IMR-90 (cell line): Measurements from ENCODE around the gene ARMH4. TPM values are rescaled to one million over a fixed set of nuclear protein-coding genes. Genes with fewer than 3 reads are reported as not detected.

Experiments
- ATAC-seq: fragments of 200-7000 bp; cut with Tn5 transposase; 2 replicates; pipeline ENCODE4 v1.9.1; 2020; ENCODE audit warnings: low read depth, mild to moderate bottlenecking, moderate library complexity
- BruUV-seq: library from RNA; stranded (reverse); fragments of 400-500 nt; replicated peaks from 2 replicates; lab custom pipeline; 2021; lab: Mats Ljungman, UMichigan
- CTCF ChIA-PET: fragments of 300-600 bp; formaldehyde crosslinking; extraction: SDS; loops from one replicate; lab custom pipeline; 2021; ENCODE audit warnings: antibody characterized with exemption; lab: Yijun Ruan, JAX
- POLR2A ChIA-PET: fragments of 300-600 bp; sonication (Branson Sonifier 250); formaldehyde crosslinking; loops from one replicate; lab custom pipeline; 2022; ENCODE audit warnings: antibody characterized with exemption; ENCODE audit not compliant: unreplicated experiment; lab: Charles Lee
- DNase-seq: peaks from one replicate; pipeline ENCODE4 v3.0.0; 2013
- H2AFZ ChIP-seq: replicated peaks from 2 replicates; pipeline ENCODE3; 2013; ENCODE audit warnings: low read length, mild to moderate bottlenecking; ENCODE audit not compliant: poor library complexity
- H2AK5ac ChIP-seq: 2 replicates; pipeline ENCODE4 v1.6.1; 2013; ENCODE audit warnings: low read depth, low read length, inconsistent platforms
- H2AK9ac ChIP-seq: replicated peaks from 2 replicates; pipeline ENCODE3; 2013; ENCODE audit warnings: mild to moderate bottlenecking, low read depth, low read length, moderate library complexity; ENCODE audit not compliant: poor library complexity
- H2BK120ac ChIP-seq: 2 replicates; pipeline ENCODE4 v1.6.1; 2013; ENCODE audit warnings: low read depth, low read length, inconsistent platforms
- H2BK15ac ChIP-seq: 3 replicates; pipeline ENCODE4 v1.6.1; 2013; ENCODE audit warnings: low read depth, low read length, inconsistent platforms
- H2BK20ac ChIP-seq: 2 replicates; pipeline ENCODE4 v1.6.1; 2013; ENCODE audit warnings: low read depth, mild to moderate bottlenecking, inconsistent platforms, low read length, moderate library complexity
- H2BK5ac ChIP-seq: 2 replicates; pipeline ENCODE4 v1.6.1; 2013; ENCODE audit warnings: mild to moderate bottlenecking, low read depth, low read length, inconsistent platforms; ENCODE audit not compliant: poor library complexity, severe bottlenecking
- H3K14ac ChIP-seq: replicated peaks from 2 replicates; pipeline ENCODE4 v1.6.1; 2013; ENCODE audit warnings: low read depth, low read length, inconsistent platforms
- H3K18ac ChIP-seq: 2 replicates; pipeline ENCODE4 v1.6.1; 2013; ENCODE audit warnings: low read depth, low read length, control low read depth
- H3K23ac ChIP-seq: 2 replicates; pipeline ENCODE4 v1.6.1; 2013; ENCODE audit warnings: low read depth, low read length, inconsistent platforms
- H3K27ac ChIP-seq: 2 replicates; pipeline ENCODE4 v1.5.1; 2013; ENCODE audit warnings: mild to moderate bottlenecking, control low read depth, low read length; ENCODE audit not compliant: insufficient read depth
- H3K27me3 ChIP-seq: 2 replicates; pipeline ENCODE4 v1.6.1; 2013; ENCODE audit warnings: low read length; ENCODE audit not compliant: control insufficient read depth, insufficient read depth
- H3K36me3 ChIP-seq: 2 replicates; pipeline ENCODE4 v1.6.1; 2013; ENCODE audit warnings: low read length, mixed read lengths; ENCODE audit not compliant: control insufficient read depth, insufficient read depth
- H3K4ac ChIP-seq: 2 replicates; pipeline ENCODE4 v1.6.1; 2013; ENCODE audit warnings: low read depth, low read length, inconsistent platforms
- H3K4me1 ChIP-seq: 2 replicates; pipeline ENCODE4 v1.6.1; 2013; ENCODE audit warnings: low read length, mixed read lengths; ENCODE audit not compliant: control insufficient read depth, insufficient read depth
- H3K4me2 ChIP-seq: 2 replicates; pipeline ENCODE4 v1.6.1; 2013; ENCODE audit warnings: low read depth, mild to moderate bottlenecking, control low read depth, low read length, moderate library complexity
- H3K4me3 ChIP-seq: 2 replicates; pipeline ENCODE4 v1.5.1; 2013; ENCODE audit warnings: low read depth, mild to moderate bottlenecking, control low read depth, low read length, moderate library complexity; ENCODE audit not compliant: insufficient read depth
- H3K56ac ChIP-seq: 2 replicates; pipeline ENCODE4 v1.6.1; 2013; ENCODE audit warnings: low read length, inconsistent platforms; ENCODE audit not compliant: insufficient read depth; ENCODE audit errors: extremely low read depth
- H3K79me1 ChIP-seq, 2 experiments: 2 replicates each; pipeline ENCODE4 v1.6.1; 2013; ENCODE audit warnings: low read length in 2 of 2, inconsistent platforms in 1 of 2, low read depth in 1 of 2
- H3K9ac ChIP-seq: 2 replicates; pipeline ENCODE4 v1.6.1; 2013; ENCODE audit warnings: low read depth, low read length, control low read depth
- H3K9me1 ChIP-seq: 2 replicates; pipeline ENCODE4 v1.6.1; 2013; ENCODE audit warnings: low read length, inconsistent platforms; ENCODE audit not compliant: insufficient read depth
- H3K9me3 ChIP-seq: 2 replicates; pipeline ENCODE4 v1.6.1; 2013; ENCODE audit warnings: low read length; ENCODE audit not compliant: control insufficient read depth, insufficient read depth
- H4K20me1 ChIP-seq: 2 replicates; pipeline ENCODE4 v1.6.1; 2013; ENCODE audit warnings: low read length, inconsistent platforms; ENCODE audit not compliant: insufficient read depth
- H4K5ac ChIP-seq: 2 replicates; pipeline ENCODE4 v1.6.1; 2013; ENCODE audit warnings: mild to moderate bottlenecking, low read depth, low read length, control low read depth
- H4K8ac ChIP-seq, 2 experiments: 2 replicates each; pipeline ENCODE4 v1.6.1; 2013; ENCODE audit warnings: low read depth in 2 of 2, low read length in 2 of 2, control low read depth in 1 of 2, inconsistent platforms in 1 of 2
- H4K91ac ChIP-seq: 2 replicates; pipeline ENCODE4 v1.6.1; 2013; ENCODE audit warnings: low read depth, low read length, inconsistent platforms; ENCODE audit not compliant: insufficient read depth
- BHLHE40 ChIP-seq: fragments of 150-350 bp; IDR thresholded peaks from 2 replicates; pipeline ENCODE4 v1.6.1; 2016; ENCODE audit warnings: mild to moderate bottlenecking, low read depth, low read length
- CEBPB ChIP-seq: IDR thresholded peaks from 2 replicates; pipeline ENCODE4 v1.6.1; 2012; ENCODE audit warnings: low read depth, low read length, improper control_type of control experiment
- CHD1 ChIP-seq: IDR thresholded peaks from 2 replicates; pipeline ENCODE4 v1.6.1; 2012; ENCODE audit warnings: low read depth, low read length, improper control_type of control experiment
- MAFK ChIP-seq: IDR thresholded peaks from 2 replicates; pipeline ENCODE4 v1.6.1; 2012; ENCODE audit warnings: low read depth, low read length, improper control_type of control experiment
- MAZ ChIP-seq: IDR thresholded peaks from 2 replicates; pipeline ENCODE4 v1.6.1; 2012; ENCODE audit warnings: low read depth, mild to moderate bottlenecking, low read length, improper control_type of control experiment, moderate library complexity, borderline replicate concordance
- NFE2L2 ChIP-seq: fragments of 150-350 bp; IDR thresholded peaks from 2 replicates; pipeline ENCODE4 v1.6.1; 2016; ENCODE audit warnings: low read depth, mild to moderate bottlenecking, low read length
- POLR2A ChIP-seq: IDR thresholded peaks from 2 replicates; pipeline ENCODE4 v1.6.1; 2012; ENCODE audit warnings: mild to moderate bottlenecking, low read depth, low read length
- RAD21 ChIP-seq: IDR thresholded peaks from 2 replicates; pipeline ENCODE4 v1.6.1; 2012; ENCODE audit warnings: low read length, improper control_type of control experiment
- RCOR1 ChIP-seq: IDR thresholded peaks from 2 replicates; pipeline ENCODE4 v1.6.1; 2012; ENCODE audit warnings: mild to moderate bottlenecking, low read length, improper control_type of control experiment; ENCODE audit not compliant: insufficient replicate concordance
- RFX5 ChIP-seq: IDR thresholded peaks from 2 replicates; pipeline ENCODE4 v1.8.0; 2012; ENCODE audit warnings: low read depth, mild to moderate bottlenecking, low read length, moderate library complexity
- WGBS, 2 experiments: methylation state at CpG; one replicate each; pipeline versions ENCODE4 v1.1.5 to v1.1.7; 2013; ENCODE audit warnings: missing lambda C conversion rate in 2 of 2; ENCODE audit not compliant: insufficient read length in 1 of 2; ENCODE audit errors: extremely low coverage in 2 of 2; 5-methylcytosine and 5-hydroxymethylcytosine counted together
- dilution Hi-C: fragments of 300-500 bp; cut with HindIII; formaldehyde crosslinking; loops from one replicate; pipeline ENCODE4 v1.14.3; 2018; ENCODE audit warnings: low sequenced_read_pairs; ENCODE audit not compliant: unreplicated experiment
- in situ Hi-C: fragments of 300-500 bp; cut with MboI; formaldehyde crosslinking; loops from 3 replicates; pipeline ENCODE4 v1.14.3; 2019; ENCODE audit warnings: low sequenced_read_pairs, inconsistent platforms, mixed read lengths
- intact Hi-C: fragments of 100-400 bp; cut with micrococcal nuclease; formaldehyde crosslinking; loops from 2 replicates; pipeline ENCODE4 v1.10.0; 2022
- polyA plus RNA-seq, 3 experiments: library from polyadenylated mRNA; depleted of rRNA; stranded (reverse); fragments of >200 nt; gene quantifications; 2 replicates each; pipeline ENCODE4 v1.2.3, GENCODE V29; 2012; ENCODE audit warnings: low replicate concordance in 1 of 3
- total RNA-seq: library from RNA; depleted of rRNA; stranded (reverse); fragments of >200 nt; gene quantifications from 2 replicates; pipeline ENCODE4 v1.2.3, GENCODE V29; 2012
- TF ChIP-seq, protein P1 (sequence below): fragments of 150-350 bp; IDR thresholded peaks from 2 replicates; pipeline ENCODE4 v1.6.1; 2016; ENCODE audit warnings: low read depth, mild to moderate bottlenecking, low read length, moderate library complexity, borderline replicate concordance
- TF ChIP-seq, protein P2 (sequence below): conservative IDR thresholded peaks from 2 replicates; pipeline ENCODE4 v1.5.1; 2012; ENCODE audit warnings: mild to moderate bottlenecking, low read depth, low read length, improper control_type of control experiment
- TF ChIP-seq, protein P3 (sequence below): fragments of 150-350 bp; IDR thresholded peaks from 2 replicates; pipeline ENCODE4 v1.6.1; 2017; ENCODE audit warnings: mild to moderate bottlenecking, antibody characterized with exemption, low read length, low read depth

ARMH4 gene
- total and polyA plus RNA-seq, 2 of the 4 experiments (the other 2 are of a cell fraction) = 4.6 to 5.6 TPM

DNA sequence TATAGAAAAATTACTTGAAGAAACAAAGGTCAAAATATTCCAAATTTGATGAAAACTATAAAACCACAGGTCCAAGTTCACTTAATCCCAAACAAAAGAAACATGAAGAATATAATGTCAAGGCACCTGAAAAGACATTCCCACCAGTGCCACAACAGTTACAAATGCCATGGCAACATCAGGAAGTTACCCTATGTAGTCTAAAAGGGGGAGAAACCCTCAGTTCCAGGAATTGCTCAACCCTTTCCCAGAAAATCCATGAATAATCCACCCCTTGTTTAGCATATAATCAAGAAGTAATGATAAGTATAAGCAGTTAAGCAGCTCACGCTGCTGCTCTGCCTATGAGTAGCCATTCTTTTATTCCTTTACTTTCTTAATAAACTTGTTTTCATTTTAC, 44.2 kb upstream of the ARMH4 start:
- peaks cover 0 to 9% of the 10 kb centered on the region in 2 experiments; a peak in 2 of 4 replicates for H3K79me1 ChIP-seq
- H2BK15ac ChIP-seq = no peak overlapping the region
- POLR2A ChIA-PET = no interaction called here
- no peak for ATAC-seq
- no peaks in the 10 kb centered on the region; the same call in 1 of the 2 replicates for H3K9me1 ChIP-seq
- in situ Hi-C loops (no loop called here), dilution Hi-C loops (no loop called here), intact Hi-C loops (no loop called here)
- no peak overlapping the region for H3K9ac ChIP-seq
- no peak overlapping the region for H3K18ac ChIP-seq
- TF ChIP-seq, protein P1, sequence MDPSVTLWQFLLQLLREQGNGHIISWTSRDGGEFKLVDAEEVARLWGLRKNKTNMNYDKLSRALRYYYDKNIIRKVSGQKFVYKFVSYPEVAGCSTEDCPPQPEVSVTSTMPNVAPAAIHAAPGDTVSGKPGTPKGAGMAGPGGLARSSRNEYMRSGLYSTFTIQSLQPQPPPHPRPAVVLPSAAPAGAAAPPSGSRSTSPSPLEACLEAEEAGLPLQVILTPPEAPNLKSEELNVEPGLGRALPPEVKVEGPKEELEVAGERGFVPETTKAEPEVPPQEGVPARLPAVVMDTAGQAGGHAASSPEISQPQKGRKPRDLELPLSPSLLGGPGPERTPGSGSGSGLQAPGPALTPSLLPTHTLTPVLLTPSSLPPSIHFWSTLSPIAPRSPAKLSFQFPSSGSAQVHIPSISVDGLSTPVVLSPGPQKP = no peak
- no peak for TF ChIP-seq BHLHE40
- TF ChIP-seq, protein P2, sequence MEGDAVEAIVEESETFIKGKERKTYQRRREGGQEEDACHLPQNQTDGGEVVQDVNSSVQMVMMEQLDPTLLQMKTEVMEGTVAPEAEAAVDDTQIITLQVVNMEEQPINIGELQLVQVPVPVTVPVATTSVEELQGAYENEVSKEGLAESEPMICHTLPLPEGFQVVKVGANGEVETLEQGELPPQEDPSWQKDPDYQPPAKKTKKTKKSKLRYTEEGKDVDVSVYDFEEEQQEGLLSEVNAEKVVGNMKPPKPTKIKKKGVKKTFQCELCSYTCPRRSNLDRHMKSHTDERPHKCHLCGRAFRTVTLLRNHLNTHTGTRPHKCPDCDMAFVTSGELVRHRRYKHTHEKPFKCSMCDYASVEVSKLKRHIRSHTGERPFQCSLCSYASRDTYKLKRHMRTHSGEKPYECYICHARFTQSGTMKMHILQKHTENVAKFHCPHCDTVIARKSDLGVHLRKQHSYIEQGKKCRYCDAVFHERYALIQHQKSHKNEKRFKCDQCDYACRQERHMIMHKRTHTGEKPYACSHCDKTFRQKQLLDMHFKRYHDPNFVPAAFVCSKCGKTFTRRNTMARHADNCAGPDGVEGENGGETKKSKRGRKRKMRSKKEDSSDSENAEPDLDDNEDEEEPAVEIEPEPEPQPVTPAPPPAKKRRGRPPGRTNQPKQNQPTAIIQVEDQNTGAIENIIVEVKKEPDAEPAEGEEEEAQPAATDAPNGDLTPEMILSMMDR = no peak
- TF ChIP-seq CEBPB = no peak
- no peak for TF ChIP-seq RCOR1
- TF ChIP-seq NFE2L2 = no peak
- TF ChIP-seq RAD21 = no peak
- TF ChIP-seq, protein P3, sequence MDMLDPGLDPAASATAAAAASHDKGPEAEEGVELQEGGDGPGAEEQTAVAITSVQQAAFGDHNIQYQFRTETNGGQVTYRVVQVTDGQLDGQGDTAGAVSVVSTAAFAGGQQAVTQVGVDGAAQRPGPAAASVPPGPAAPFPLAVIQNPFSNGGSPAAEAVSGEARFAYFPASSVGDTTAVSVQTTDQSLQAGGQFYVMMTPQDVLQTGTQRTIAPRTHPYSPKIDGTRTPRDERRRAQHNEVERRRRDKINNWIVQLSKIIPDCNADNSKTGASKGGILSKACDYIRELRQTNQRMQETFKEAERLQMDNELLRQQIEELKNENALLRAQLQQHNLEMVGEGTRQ = no peak
- TF ChIP-seq RFX5 = no peak
- no peak for TF ChIP-seq MAFK
- TF ChIP-seq CHD1 = no peak
- no peak for TF ChIP-seq MAZ
- TF ChIP-seq POLR2A = no peak
- no peak overlapping the region for H4K91ac ChIP-seq
- DNase-seq = no peak
- CTCF ChIA-PET = no interaction called here
- no peak overlapping the region for H2AK5ac ChIP-seq
- H3K23ac ChIP-seq = no peak overlapping the region
- H3K4me2 ChIP-seq = no peak overlapping the region
- H3K27me3 ChIP-seq = peaks cover 18% of the 10 kb centered on the region
- H3K56ac ChIP-seq = no peak overlapping the region
- H3K14ac ChIP-seq = no peak overlapping the region
- no peak overlapping the region for H3K4me3 ChIP-seq
- no peaks in the 10 kb centered on the region for H3K4me1 ChIP-seq
- H2BK5ac ChIP-seq = no peak overlapping the region
- H3K4ac ChIP-seq = no peak overlapping the region
- H2AK9ac ChIP-seq = no peak overlapping the region
- no peaks in the 10 kb centered on the region for H4K20me1 ChIP-seq
- no peak overlapping the region for H2BK20ac ChIP-seq
- H4K5ac ChIP-seq = no peak overlapping the region
- H4K8ac ChIP-seq = no peak overlapping the region
- H3K36me3 ChIP-seq = no peaks in the 10 kb centered on the region
- H3K27ac ChIP-seq = no peak overlapping the region
- no peak overlapping the region for H2AFZ ChIP-seq
- no CpG with 5 or more reads among the region's 1 CpG for WGBS, 2 experiments
- H2BK120ac ChIP-seq = no peak overlapping the region
- no peaks in the 10 kb centered on the region for H3K9me3 ChIP-seq
- BruUV-seq = no TSS peak
